ENCODE data around the gene ROM1. TPM values are rescaled to one million over a fixed set of nuclear protein-coding genes. Genes with fewer than 3 reads are reported as not detected.

ROM1 gene
- total RNA-seq, 1 experiment from 2014 or later, result 0.94 TPM

DNA sequence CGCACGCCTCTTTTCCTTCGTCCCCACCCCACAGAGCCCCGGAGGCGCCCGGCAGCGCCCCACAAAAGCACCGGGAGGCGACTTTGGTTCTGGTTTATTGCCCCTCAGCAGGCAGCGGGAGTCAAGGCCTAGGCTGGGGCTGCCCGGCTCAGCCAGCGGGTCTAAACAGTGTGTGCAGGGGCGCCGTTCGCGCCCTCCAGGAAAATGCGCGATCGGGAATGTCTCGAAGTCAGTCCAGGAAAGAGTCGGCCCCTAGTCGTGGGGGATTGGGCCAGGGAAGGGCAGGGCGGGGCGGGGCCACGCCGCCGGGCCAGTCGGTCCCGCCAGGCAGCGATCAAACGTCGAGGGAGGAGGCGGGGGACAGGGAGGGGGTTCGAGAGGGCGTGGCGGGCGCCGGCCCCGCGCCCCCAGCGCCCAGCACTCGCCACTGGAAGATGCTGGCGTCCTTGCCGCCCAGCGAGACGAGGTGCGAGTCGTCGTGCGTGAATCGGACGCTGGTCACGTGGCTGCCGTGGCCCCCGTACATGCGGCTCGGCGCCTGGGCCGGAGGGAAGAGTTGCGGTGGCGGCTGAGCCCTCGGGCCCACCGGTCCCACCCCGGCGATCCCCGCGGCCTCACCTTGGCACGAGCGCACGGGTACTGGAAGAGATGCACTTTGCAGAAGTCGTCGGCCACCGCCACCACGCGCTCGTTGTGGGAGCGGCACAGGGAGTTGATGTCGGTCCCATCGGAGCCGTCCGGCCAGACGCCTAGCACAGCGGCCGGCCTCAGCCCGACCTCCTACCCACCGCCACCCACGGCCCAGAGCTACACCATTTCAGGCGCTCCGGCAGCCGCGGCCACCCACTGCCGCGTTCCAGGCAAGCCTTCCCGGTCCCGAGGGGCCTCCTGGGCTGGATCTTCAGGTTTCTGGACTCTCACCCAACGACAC lies 10.7 kb upstream of the ROM1 start:
- CTCF ChIA-PET, result interaction anchor here (0.7 to 8.9 kb wide), 11 partner anchors 9 to 208 kb away, joined by 3 to 74 read pairs (median 6); partner anchors contain the start of genes B3GAT3, EEF1G, EML3 and HNRNPUL2
- Mint-ChIP-seq H3K27me3 (ENCODE audit: low read depth) (peaks cover 26% of the 10 kb centered on the region), H3K27ac (peak overlapping the region; percentile 98), H3K9me3 (no peaks in the 10 kb centered on the region), H3K36me3 (peaks cover 32% of the 10 kb centered on the region), H3K4me1 (peaks cover 54% of the 10 kb centered on the region), H3K4me3 (peak overlapping the region; percentile 91)
- peak; percentile 20 for ATAC-seq
- POLR2A ChIA-PET, result interaction anchor here (0.6 to 3.1 kb wide), 18 partner anchors 9 to 252 kb away, joined by 3 to 53 read pairs (median 4); partner anchors contain the start of genes B3GAT3, BSCL2, C11orf98 and CSKMT
- DNase-seq (ENCODE audit: low spot score), result peak; percentile 77
- no peak for TF ChIP-seq PRRX2 (CRISPR knock-in tag; IDR thresholded peaks at IDR 0.05)
- 0 out of 2 replicates have a peak, but pooled peaks have one; percentile 54 for TF ChIP-seq FOXK1 (CRISPR knock-in tag; IDR thresholded peaks at IDR 0.05)
- TF ChIP-seq ZNF219 (CRISPR knock-in tag; IDR thresholded peaks at IDR 0.05; ENCODE audit: borderline replicate concordance), result 0 out of 2 replicates have a peak, but pooled peaks have one; percentile 79
- 0 out of 2 replicates have a peak, but pooled peaks have one; percentile 1 for TF ChIP-seq ZNF263 (CRISPR knock-in tag; IDR thresholded peaks at IDR 0.05; ENCODE audit: low read depth)
- peak; percentile 98 for TF ChIP-seq MAX (CRISPR knock-in tag; IDR thresholded peaks at IDR 0.05)
- peak; percentile 58; the same call in 1 of the 2 replicates for TF ChIP-seq ETV6 (CRISPR knock-in tag; IDR thresholded peaks at IDR 0.05)
- TF ChIP-seq TCF7 (CRISPR knock-in tag; IDR thresholded peaks at IDR 0.05; ENCODE audit: low read depth), result 0 out of 2 replicates have a peak, but pooled peaks have one; percentile 37
- TF ChIP-seq, protein P1, sequence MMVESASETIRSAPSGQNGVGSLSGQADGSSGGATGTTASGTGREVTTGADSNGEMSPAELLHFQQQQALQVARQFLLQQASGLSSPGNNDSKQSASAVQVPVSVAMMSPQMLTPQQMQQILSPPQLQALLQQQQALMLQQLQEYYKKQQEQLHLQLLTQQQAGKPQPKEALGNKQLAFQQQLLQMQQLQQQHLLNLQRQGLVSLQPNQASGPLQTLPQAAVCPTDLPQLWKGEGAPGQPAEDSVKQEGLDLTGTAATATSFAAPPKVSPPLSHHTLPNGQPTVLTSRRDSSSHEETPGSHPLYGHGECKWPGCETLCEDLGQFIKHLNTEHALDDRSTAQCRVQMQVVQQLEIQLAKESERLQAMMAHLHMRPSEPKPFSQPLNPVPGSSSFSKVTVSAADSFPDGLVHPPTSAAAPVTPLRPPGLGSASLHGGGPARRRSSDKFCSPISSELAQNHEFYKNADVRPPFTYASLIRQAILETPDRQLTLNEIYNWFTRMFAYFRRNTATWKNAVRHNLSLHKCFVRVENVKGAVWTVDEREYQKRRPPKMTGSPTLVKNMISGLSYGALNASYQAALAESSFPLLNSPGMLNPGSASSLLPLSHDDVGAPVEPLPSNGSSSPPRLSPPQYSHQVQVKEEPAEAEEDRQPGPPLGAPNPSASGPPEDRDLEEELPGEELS (CRISPR knock-in tag; IDR thresholded peaks at IDR 0.05), result peak; percentile 36; the same call in 1 of the 2 replicates
- 0 out of 2 replicates have a peak, but pooled peaks have one; percentile 50 for TF ChIP-seq CBFB (CRISPR knock-in tag; IDR thresholded peaks at IDR 0.05; ENCODE audit: low read depth)
- no peak for TF ChIP-seq ZMAT4 (CRISPR knock-in tag; IDR thresholded peaks at IDR 0.05)
- peak; percentile 80; the same call in 1 of the 2 replicates for TF ChIP-seq TP53 (CRISPR knock-in tag; IDR thresholded peaks at IDR 0.05)
- peak; percentile 80; the same call in 1 of the 2 replicates for TF ChIP-seq CREB1 (CRISPR knock-in tag; IDR thresholded peaks at IDR 0.05)
- TF ChIP-seq USF1 (CRISPR knock-in tag; IDR thresholded peaks at IDR 0.05), result peak; percentile 93
- TF ChIP-seq NFE2L1 (CRISPR knock-in tag; IDR thresholded peaks at IDR 0.05), result peak; percentile 52; the same call in 1 of the 2 replicates
- no peak; the same call in 1 of the 2 replicates for TF ChIP-seq SP1 (CRISPR knock-in tag; conservative IDR thresholded peaks at IDR 0.05)
- TF ChIP-seq TEAD1 (CRISPR knock-in tag; IDR thresholded peaks at IDR 0.05), result peak; percentile 82
- no peak for TF ChIP-seq SMAD4 (CRISPR knock-in tag; IDR thresholded peaks at IDR 0.05)
- TF ChIP-seq FOXJ3 (CRISPR knock-in tag; IDR thresholded peaks at IDR 0.05; ENCODE audit: borderline replicate concordance), result no peak
- TF ChIP-seq ZNF232 (CRISPR knock-in tag; IDR thresholded peaks at IDR 0.05), result peak; percentile 78; the same call in 1 of the 2 replicates
- TF ChIP-seq ZNF396 (CRISPR knock-in tag; IDR thresholded peaks at IDR 0.05; ENCODE audit: borderline replicate concordance), result no peak
- TF ChIP-seq ARID4B (CRISPR knock-in tag; IDR thresholded peaks at IDR 0.05; ENCODE audit: borderline replicate concordance), result peak; percentile 79; the same call in 1 of the 2 replicates
- peak; percentile 21; the same call in 1 of the 2 replicates for TF ChIP-seq ATF1 (CRISPR knock-in tag; IDR thresholded peaks at IDR 0.05)
- TF ChIP-seq NR3C1 (CRISPR knock-in tag; conservative IDR thresholded peaks at IDR 0.05; ENCODE audit: low read depth), result 0 out of 2 replicates have a peak, but pooled peaks have one; percentile 65
- TF ChIP-seq, protein P2, sequence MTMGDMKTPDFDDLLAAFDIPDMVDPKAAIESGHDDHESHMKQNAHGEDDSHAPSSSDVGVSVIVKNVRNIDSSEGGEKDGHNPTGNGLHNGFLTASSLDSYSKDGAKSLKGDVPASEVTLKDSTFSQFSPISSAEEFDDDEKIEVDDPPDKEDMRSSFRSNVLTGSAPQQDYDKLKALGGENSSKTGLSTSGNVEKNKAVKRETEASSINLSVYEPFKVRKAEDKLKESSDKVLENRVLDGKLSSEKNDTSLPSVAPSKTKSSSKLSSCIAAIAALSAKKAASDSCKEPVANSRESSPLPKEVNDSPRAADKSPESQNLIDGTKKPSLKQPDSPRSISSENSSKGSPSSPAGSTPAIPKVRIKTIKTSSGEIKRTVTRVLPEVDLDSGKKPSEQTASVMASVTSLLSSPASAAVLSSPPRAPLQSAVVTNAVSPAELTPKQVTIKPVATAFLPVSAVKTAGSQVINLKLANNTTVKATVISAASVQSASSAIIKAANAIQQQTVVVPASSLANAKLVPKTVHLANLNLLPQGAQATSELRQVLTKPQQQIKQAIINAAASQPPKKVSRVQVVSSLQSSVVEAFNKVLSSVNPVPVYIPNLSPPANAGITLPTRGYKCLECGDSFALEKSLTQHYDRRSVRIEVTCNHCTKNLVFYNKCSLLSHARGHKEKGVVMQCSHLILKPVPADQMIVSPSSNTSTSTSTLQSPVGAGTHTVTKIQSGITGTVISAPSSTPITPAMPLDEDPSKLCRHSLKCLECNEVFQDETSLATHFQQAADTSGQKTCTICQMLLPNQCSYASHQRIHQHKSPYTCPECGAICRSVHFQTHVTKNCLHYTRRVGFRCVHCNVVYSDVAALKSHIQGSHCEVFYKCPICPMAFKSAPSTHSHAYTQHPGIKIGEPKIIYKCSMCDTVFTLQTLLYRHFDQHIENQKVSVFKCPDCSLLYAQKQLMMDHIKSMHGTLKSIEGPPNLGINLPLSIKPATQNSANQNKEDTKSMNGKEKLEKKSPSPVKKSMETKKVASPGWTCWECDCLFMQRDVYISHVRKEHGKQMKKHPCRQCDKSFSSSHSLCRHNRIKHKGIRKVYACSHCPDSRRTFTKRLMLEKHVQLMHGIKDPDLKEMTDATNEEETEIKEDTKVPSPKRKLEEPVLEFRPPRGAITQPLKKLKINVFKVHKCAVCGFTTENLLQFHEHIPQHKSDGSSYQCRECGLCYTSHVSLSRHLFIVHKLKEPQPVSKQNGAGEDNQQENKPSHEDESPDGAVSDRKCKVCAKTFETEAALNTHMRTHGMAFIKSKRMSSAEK (CRISPR knock-in tag; IDR thresholded peaks at IDR 0.05; ENCODE audit: borderline replicate concordance), result no peak

Measured in WTC11 (cell line).